ENCODE measurements around the gene ACER1. TPM values are rescaled to one million over a fixed set of nuclear protein-coding genes. Genes with fewer than 3 reads are reported as not detected.

ACER1 gene
- total and polyA plus RNA-seq, 4 donors, result 0.07 TPM; not detected in 3

GRCh38 chr19:6326815-6327214, 6.6 kb downstream of the ACER1 start:
- TF ChIP-seq CTCF (IDR thresholded peaks at IDR 0.05; ENCODE audit: low read depth, low read length, missing input control) (no peak), FOXA2 (IDR thresholded peaks at IDR 0.05) (no peak), TAF1 (conservative IDR thresholded peaks at IDR 0.05) (no peak), FOXA1 (IDR thresholded peaks at IDR 0.05) (no peak), GABPA (IDR thresholded peaks at IDR 0.05 in 1 of 2, conservative IDR thresholded peaks at IDR 0.05 in 1 of 2) (no peak), EGR1 (IDR thresholded peaks at IDR 0.05; ENCODE audit: low read depth in 2 of 2) (no peak), ATF3 (IDR thresholded peaks at IDR 0.05) (no peak)
- no peaks in the 10 kb centered on the region for H3K36me3 ChIP-seq (ENCODE audit: control insufficient read depth in 4 of 4, insufficient read depth in 3 of 4, low read depth in 1 of 4, low read length in 3 of 4)
- H3K4me1 ChIP-seq (ENCODE audit: control insufficient read depth in 4 of 4, insufficient read depth in 4 of 4, low read length in 3 of 4), result no peaks in the 10 kb centered on the region
- DNase-seq (ENCODE audit: low spot score), result no peak
- H3K9ac ChIP-seq (ENCODE audit: low read depth in 1 of 2, low read length in 2 of 2), result no peak overlapping the region
- no peaks in the 10 kb centered on the region for H3K27me3 ChIP-seq (ENCODE audit: control insufficient read depth in 4 of 4, insufficient read depth in 4 of 4, low read length in 3 of 4)
- H3K9me3 ChIP-seq (ENCODE audit: control insufficient read depth in 4 of 4, low read length in 3 of 4), result no peaks in the 10 kb centered on the region
- 90% methylated on average over 5 of the region's 5 CpGs for WGBS
- no peak overlapping the region for H3K4me3 ChIP-seq (ENCODE audit: low read depth in 1 of 3, low read length in 3 of 3)
- no peak overlapping the region for H3K27ac ChIP-seq (ENCODE audit: low read depth in 1 of 2, low read length in 2 of 2)

GRCh38 chr19:6325614-6326013, 7.8 kb downstream of the ACER1 start:
- H3K9me3 ChIP-seq (ENCODE audit: control insufficient read depth in 4 of 4, low read length in 3 of 4), result no peaks in the 10 kb centered on the region
- no peaks in the 10 kb centered on the region for H3K36me3 ChIP-seq (ENCODE audit: control insufficient read depth in 4 of 4, insufficient read depth in 3 of 4, low read depth in 1 of 4, low read length in 3 of 4)
- no peaks in the 10 kb centered on the region for H3K4me1 ChIP-seq (ENCODE audit: control insufficient read depth in 4 of 4, insufficient read depth in 4 of 4, low read length in 3 of 4)
- H3K9ac ChIP-seq (ENCODE audit: low read depth in 1 of 2, low read length in 2 of 2), result no peak overlapping the region
- H3K4me3 ChIP-seq (ENCODE audit: low read depth in 1 of 3, low read length in 3 of 3), result no peak overlapping the region
- no peak for TF ChIP-seq GABPA (IDR thresholded peaks at IDR 0.05 in 1 of 2, conservative IDR thresholded peaks at IDR 0.05 in 1 of 2)
- TF ChIP-seq ATF3 (IDR thresholded peaks at IDR 0.05), result no peak
- TF ChIP-seq SP1 (IDR thresholded peaks at IDR 0.05), result no peak
- no peak for TF ChIP-seq EGR1 (IDR thresholded peaks at IDR 0.05; ENCODE audit: low read depth in 2 of 2)
- no peak for TF ChIP-seq RXRA (IDR thresholded peaks at IDR 0.05)
- no peak for TF ChIP-seq NR2F2 (IDR thresholded peaks at IDR 0.05)
- TF ChIP-seq REST (IDR thresholded peaks at IDR 0.05), result no peak
- TF ChIP-seq ZBTB33 (IDR thresholded peaks at IDR 0.05), result no peak
- no peak for TF ChIP-seq FOXA1 (IDR thresholded peaks at IDR 0.05)
- TF ChIP-seq MAX (IDR thresholded peaks at IDR 0.05), result no peak
- no peak for TF ChIP-seq YY1 (IDR thresholded peaks at IDR 0.05)
- TF ChIP-seq HNF4A (conservative IDR thresholded peaks at IDR 0.05), result no peak
- no peak for TF ChIP-seq TAF1 (conservative IDR thresholded peaks at IDR 0.05)
- TF ChIP-seq RAD21 (IDR thresholded peaks at IDR 0.05), result no peak
- TF ChIP-seq HNF4G (IDR thresholded peaks at IDR 0.05), result no peak
- H3K27me3 ChIP-seq (ENCODE audit: control insufficient read depth in 4 of 4, insufficient read depth in 4 of 4, low read length in 3 of 4), result no peaks in the 10 kb centered on the region
- WGBS, result 82% methylated on average over 4 of the region's 4 CpGs
- no peak overlapping the region for H3K27ac ChIP-seq (ENCODE audit: low read depth in 1 of 2, low read length in 2 of 2)
- no peak for DNase-seq (ENCODE audit: low spot score)

Data from liver (tissue), 9 donors.